K562 (cell line): ENCODE measurements around the gene CD82. TPM values are rescaled to one million over a fixed set of nuclear protein-coding genes. Genes with fewer than 3 reads are reported as not detected.

Experiments
- CAMTA2 ChIP-seq: fragments of 250-450 bp; sonication (Bioruptor Pico); conservative IDR thresholded peaks from 2 replicates; pipeline ENCODE4 v1.5.1; 2022
- CBX2 ChIP-seq: fragments of 200-600 bp; sonication (generic); IDR thresholded peaks from one replicate; pipeline ENCODE4 v1.6.1; 2012; ENCODE audit warnings: mild to moderate bottlenecking, low read length, inconsistent platforms; ENCODE audit not compliant: insufficient read depth, poor library complexity, severe bottlenecking
- CTCF ChIP-seq, 3 experiments: IDR thresholded peaks in 2 of 3; conservative IDR thresholded peaks in 1 of 3; 2 replicates each; pipeline ENCODE4 v1.5.1; 2011 to 2012; ENCODE audit warnings: low read length in 3 of 3, mild to moderate bottlenecking in 3 of 3, control low read depth in 2 of 3, improper control_type of control experiment in 1 of 3, inconsistent platforms in 1 of 3, low read depth in 1 of 3, mixed read lengths in 1 of 3, moderate library complexity in 1 of 3; ENCODE audit not compliant: insufficient read depth in 2 of 3
- ETS1 ChIP-seq: conservative IDR thresholded peaks from 2 replicates; pipeline ENCODE4 v1.6.1; 2011; ENCODE audit warnings: low read depth, mild to moderate bottlenecking, low read length; ENCODE audit not compliant: control insufficient read depth
- GTF3C2 ChIP-seq: IDR thresholded peaks from 3 replicates; pipeline ENCODE4 v1.6.1; 2011; ENCODE audit warnings: borderline replicate concordance, mild to moderate bottlenecking, moderate library complexity; ENCODE audit not compliant: insufficient read length; ENCODE audit errors: extremely low read depth
- HNRNPLL ChIP-seq: fragments of 200-400 bp; formaldehyde crosslinking; IDR thresholded peaks from 2 replicates; pipeline ENCODE4 v1.6.1; 2017; ENCODE audit warnings: low read length, low read depth, mild to moderate bottlenecking; ENCODE audit not compliant: poor library complexity, severe bottlenecking
- JUN ChIP-seq, 2 experiments: sonication (generic) in 1 of 2; formaldehyde crosslinking in 1 of 2; IDR thresholded peaks; 2 replicates each; pipeline versions ENCODE4 v1.6.1 to v1.8.0; 2012 to 2022; ENCODE audit warnings: borderline replicate concordance in 2 of 2, mild to moderate bottlenecking in 2 of 2, improper control_type of control experiment in 1 of 2, low read depth in 1 of 2, low read length in 1 of 2, missing genetic modification reagents in 1 of 2
- L3MBTL2 ChIP-seq: fragments of 450-650 bp; IDR thresholded peaks from 2 replicates; pipeline ENCODE4 v1.6.1; 2016; ENCODE audit warnings: mild to moderate bottlenecking, moderate library complexity
- PHF8 ChIP-seq: fragments of 200-600 bp; sonication (generic); IDR thresholded peaks from 2 replicates; pipeline ENCODE4 v1.6.1; 2012; ENCODE audit warnings: mixed run types, mild to moderate bottlenecking, inconsistent platforms, low read length, moderate library complexity, borderline replicate concordance
- POLR2G ChIP-seq: fragments of 200-400 bp; formaldehyde crosslinking; IDR thresholded peaks from 2 replicates; pipeline ENCODE4 v1.6.1; 2017; ENCODE audit warnings: low read depth, mild to moderate bottlenecking, antibody characterized with exemption, low read length, moderate library complexity
- POLR2H ChIP-seq: IDR thresholded peaks from 2 replicates; pipeline ENCODE4 v1.6.1; 2016; ENCODE audit warnings: missing genetic modification characterization, low read depth, mild to moderate bottlenecking, control low read depth, missing compliant biosample characterization, moderate library complexity
- SLC30A9 ChIP-seq: fragments of 250-450 bp; sonication (Bioruptor Pico); IDR thresholded peaks from 2 replicates; pipeline ENCODE4 v1.8.0; 2022; ENCODE audit warnings: mild to moderate bottlenecking, moderate library complexity
- SMC3 ChIP-seq: conservative IDR thresholded peaks from 2 replicates; pipeline ENCODE4 v1.6.1; 2011; ENCODE audit warnings: low read depth, low read length, improper control_type of control experiment; ENCODE audit not compliant: insufficient read depth
- SREBF1 ChIP-seq: fragments of 150-350 bp; IDR thresholded peaks from 2 replicates; pipeline ENCODE4 v1.6.1; 2014; ENCODE audit warnings: antibody characterized with exemption, low read depth, low read length, borderline replicate concordance
- TCF15 ChIP-seq: fragments of 250-450 bp; sonication (Bioruptor Pico); IDR thresholded peaks from 2 replicates; pipeline ENCODE4 v1.8.0; 2022; ENCODE audit warnings: moderate library complexity, mild to moderate bottlenecking, inconsistent platforms
- ZC3H8 ChIP-seq: fragments of 450-650 bp; IDR thresholded peaks from 2 replicates; pipeline ENCODE4 v1.6.1; 2017
- ZNF143 ChIP-seq: sonication (generic); formaldehyde crosslinking; IDR thresholded peaks from 2 replicates; pipeline ENCODE4 v1.9.0; 2022; ENCODE audit warnings: mild to moderate bottlenecking, missing genetic modification reagents
- ZNF311 ChIP-seq: fragments of 250-450 bp; sonication (Bioruptor Pico); IDR thresholded peaks from 2 replicates; pipeline ENCODE4 v1.4.0; 2020; ENCODE audit warnings: mild to moderate bottlenecking, moderate library complexity
- ZNF436 ChIP-seq: fragments of 250-450, 450-650 bp; sonication (Bioruptor Pico); formaldehyde crosslinking; IDR thresholded peaks from 2 replicates; pipeline ENCODE4 v1.7.0; 2020; ENCODE audit warnings: mild to moderate bottlenecking
- polyA plus RNA-seq, 8 experiments: library from polyadenylated mRNA; depleted of rRNA in 4 of 8; stranded (reverse) in 5 of 8; unstranded in 3 of 8; fragments of >200 nt; fragmentation: Nextera tagmentation in 2 of 8; fragmentation: Illumina TruSeq in 1 of 8; extraction: Ambion mirVana in 2 of 8; extraction: Trizol in 1 of 8; gene quantifications; 2 replicates each; pipeline versions ENCODE4 v1.2.1 to v1.2.3, GENCODE V29; 2011 to 2014; ENCODE audit warnings: inconsistent platforms in 1 of 8, missing spikeins in 1 of 8
- total RNA-seq, 7 experiments: library from RNA; depleted of rRNA in 6 of 7; stranded (reverse); fragments of >200 nt in 6 of 7; fragmentation: Illumina TruSeq in 2 of 7; extraction: Trizol in 2 of 7; gene quantifications; 2 replicates each; pipeline versions ENCODE4 v1.2.1 to v1.2.3, GENCODE V29; 2011 to 2021; ENCODE audit warnings: low replicate concordance in 1 of 7

Gene CD82
- total and polyA plus RNA-seq, 9 of the 15 experiments (the other 6 are each of a cell fraction or from before 2014, with no cell fraction given), result 0.27 to 9.4 (median 3.0) TPM

GRCh38 chr11:44530413-44531115, 34.9 kb upstream of the CD82 start (continued):
- no peak for TF ChIP-seq CTCF (IDR thresholded peaks at IDR 0.05 in 2 of 3, conservative IDR thresholded peaks at IDR 0.05 in 1 of 3; ENCODE audit: insufficient read depth in 2 of 3, low read depth in 1 of 3, low read length in 3 of 3)
- peak; percentile 13; the same call in 1 of the 2 replicates for TF ChIP-seq POLR2G
- no peak for TF ChIP-seq CAMTA2 (CRISPR knock-in tag)
- no peak for TF ChIP-seq TCF15 (CRISPR knock-in tag)
- TF ChIP-seq L3MBTL2, result no peak
- no peak for TF ChIP-seq ZNF436 (CRISPR knock-in tag)
- no peak for TF ChIP-seq SREBF1
- no peak for TF ChIP-seq ZC3H8
- TF ChIP-seq HNRNPLL, result no peak
- TF ChIP-seq ZNF143 (CRISPR knock-in tag), result no peak
- peak; percentile 72; the same call in 1 of the 2 replicates for TF ChIP-seq JUN (IDR thresholded peaks at IDR 0.05; ENCODE audit: borderline replicate concordance, low read depth, low read length)
- TF ChIP-seq JUN (CRISPR knock-in tag; IDR thresholded peaks at IDR 0.05; ENCODE audit: borderline replicate concordance), result no peak
- no peak; the same call in 1 of the 2 replicates for TF ChIP-seq POLR2H (tag)
- TF ChIP-seq GTF3C2, result no peak
- TF ChIP-seq ZNF311 (CRISPR knock-in tag), result peak; percentile 82
- TF ChIP-seq ETS1, result no peak
- TF ChIP-seq SMC3, result no peak
- no peak for TF ChIP-seq SLC30A9 (CRISPR knock-in tag)
- no peak for TF ChIP-seq CBX2
- 0 out of 2 replicates have a peak, but pooled peaks have one; percentile 1 for TF ChIP-seq PHF8
